ENCODE measurements around the gene METTL8. TPM values are rescaled to one million over a fixed set of nuclear protein-coding genes. Genes with fewer than 3 reads are reported as not detected.
"Not testable (repeated sequence)": the region's sequence is repeated elsewhere in the genome, so short reads cannot be mapped to it uniquely, and the experiment has no call there.

Gene METTL8
- polyA plus RNA-seq, 3 donors: 13.9 to 17.3 (median 16.8) TPM

DNA sequence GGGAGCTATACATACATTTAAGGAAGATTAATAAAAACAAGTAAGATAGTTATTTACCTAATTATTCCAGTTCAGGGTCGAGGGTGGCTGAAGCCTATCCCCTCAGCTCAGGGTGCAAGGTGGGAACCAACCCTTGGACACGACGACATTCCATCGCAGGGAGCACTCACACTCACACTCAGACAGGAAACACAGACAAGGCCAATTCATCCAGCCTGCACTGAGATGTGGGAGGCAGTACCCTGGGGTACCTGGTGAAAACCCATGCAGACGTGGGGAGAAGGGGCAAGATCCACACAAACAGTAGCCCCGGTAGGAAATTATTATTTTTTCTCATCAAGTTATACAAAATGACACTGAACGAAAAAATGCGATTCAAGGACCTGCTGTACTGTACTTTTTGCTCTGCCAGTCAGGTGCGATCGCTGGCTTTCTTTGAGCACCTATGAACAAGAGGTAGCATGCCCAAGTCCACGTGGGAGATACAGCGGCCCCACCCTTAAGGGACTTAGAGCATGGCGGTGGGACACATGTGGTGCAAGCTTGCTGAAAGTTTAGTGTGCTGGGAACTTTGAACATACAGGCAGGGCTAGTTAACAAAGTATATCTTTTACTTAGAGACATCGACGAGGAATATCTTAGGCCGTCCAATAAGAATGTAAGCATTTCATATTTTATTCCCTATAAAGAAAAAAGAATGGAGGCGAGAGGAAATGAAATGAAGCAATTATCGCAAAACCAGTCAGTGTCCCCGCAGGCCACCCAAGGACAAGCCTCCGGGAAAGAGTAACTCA, 624 bp downstream of the METTL8 start:
- DNase-seq (ENCODE audit: extremely low read depth in 1 of 11, low read depth in 9 of 11, low spot score in 4 of 11): no peak

GRCh38 chr2:171432206-171432968, 1.4 kb downstream of the METTL8 start:
- no peak for DNase-seq (ENCODE audit: extremely low read depth in 1 of 11, low read depth in 9 of 11, low spot score in 4 of 11)

- no peak for DNase-seq (ENCODE audit: extremely low read depth in 1 of 11, low read depth in 9 of 11, low spot score in 4 of 11)
These were observed 2.1 kb downstream of the METTL8 start for GRCh38 chr2:171431677-171432167.

- DNase-seq (ENCODE audit: extremely low read depth in 1 of 11, low read depth in 9 of 11, low spot score in 4 of 11): no peak
These were observed 3.0 kb downstream of the METTL8 start for GRCh38 chr2:171430516-171431410.

GRCh38 chr2:171422710-171423495, 10.9 kb downstream of the METTL8 start:
- DNase-seq (ENCODE audit: extremely low read depth in 1 of 11, low read depth in 9 of 11, low spot score in 4 of 11): not testable (repeated sequence)

- DNase-seq (ENCODE audit: extremely low read depth in 1 of 11, low read depth in 9 of 11, low spot score in 4 of 11): no peak
These were observed 12.8 kb downstream of the METTL8 start for GRCh38 chr2:171420728-171421563.

DNA sequence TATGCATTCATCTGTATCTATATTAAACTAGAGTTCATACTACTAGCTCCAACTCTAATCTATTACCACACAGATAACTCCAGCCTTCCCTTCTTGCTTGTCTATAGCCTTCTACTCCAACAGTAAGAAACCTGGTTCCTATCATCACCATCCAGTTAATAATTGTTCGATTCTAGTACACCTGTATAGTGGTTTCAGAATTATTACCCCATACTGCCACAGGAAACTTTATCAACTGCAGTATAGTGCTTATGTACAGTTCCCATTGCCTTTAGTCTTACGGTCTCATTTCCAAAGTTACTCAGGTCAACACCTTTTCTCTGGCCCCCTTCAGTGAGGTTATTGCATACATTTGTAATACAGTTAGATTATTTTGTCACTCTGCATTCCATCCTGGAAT, 14.5 kb downstream of the METTL8 start:
- DNase-seq (ENCODE audit: extremely low read depth in 1 of 11, low read depth in 9 of 11, low spot score in 4 of 11): no peak

GRCh38 chr2:171416009-171416926, 17.5 kb downstream of the METTL8 start:
- peak; percentile 76 to 93 (median 83) for DNase-seq (ENCODE audit: extremely low read depth in 1 of 11, low read depth in 9 of 11, low spot score in 4 of 11)

DNA sequence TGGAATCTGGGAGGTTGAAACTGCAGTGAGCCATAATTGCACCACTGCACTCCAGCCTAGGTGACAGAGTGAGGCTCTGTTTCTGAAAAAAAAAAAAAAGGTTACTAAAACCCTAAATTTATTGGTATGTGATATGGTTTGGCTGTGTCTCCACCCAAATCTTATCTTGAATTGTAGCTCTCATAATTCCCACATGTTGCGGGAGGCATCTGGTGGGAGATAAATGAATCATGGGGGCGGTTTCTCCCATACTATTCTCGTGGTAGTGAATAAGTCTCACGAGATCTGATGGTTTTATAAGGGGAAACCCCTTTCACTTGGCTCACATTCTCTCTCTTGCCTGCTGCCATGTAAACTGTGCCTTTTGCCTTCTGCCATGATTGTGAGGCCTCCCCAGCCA, 19.1 kb downstream of the METTL8 start:
- not testable (repeated sequence) for DNase-seq (ENCODE audit: extremely low read depth in 1 of 11, low read depth in 9 of 11, low spot score in 4 of 11)

- no peak for DNase-seq (ENCODE audit: extremely low read depth in 1 of 11, low read depth in 9 of 11, low spot score in 4 of 11)
These were observed 21.1 kb downstream of the METTL8 start for GRCh38 chr2:171412571-171413175.

DNA sequence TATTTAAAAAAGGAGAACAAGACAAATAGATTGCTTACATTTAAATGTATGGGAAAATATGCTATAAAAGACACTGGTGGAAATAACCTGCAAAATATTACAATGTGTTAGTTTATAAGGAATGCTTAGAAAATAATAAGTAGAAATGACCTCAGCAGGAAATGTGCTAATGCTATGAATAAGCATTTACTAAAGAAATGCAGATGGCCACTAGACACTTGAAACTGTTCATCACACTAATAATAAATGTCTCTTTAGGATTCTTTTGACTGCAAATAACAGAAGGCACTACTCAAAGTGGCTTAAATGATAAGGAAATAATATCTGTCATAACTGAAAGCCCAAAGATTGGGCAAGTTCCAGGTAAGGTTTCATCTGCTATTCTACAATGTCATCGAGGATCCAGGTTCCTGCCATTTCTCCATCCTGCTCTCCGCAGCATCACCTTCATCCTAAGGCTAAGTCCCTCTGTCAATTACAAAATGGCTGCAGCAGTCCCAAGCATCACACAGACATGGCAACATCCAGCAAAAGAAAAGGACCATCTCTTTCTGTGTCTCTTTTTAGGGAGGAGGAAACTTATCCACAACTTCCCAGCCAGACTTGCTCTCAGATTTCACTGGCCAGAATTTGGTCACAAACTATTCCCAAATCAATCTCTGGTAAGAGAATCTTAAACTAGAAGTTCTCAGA, 21.9 kb downstream of the METTL8 start:
- no peak for DNase-seq (ENCODE audit: extremely low read depth in 1 of 11, low read depth in 9 of 11, low spot score in 4 of 11)

DNA sequence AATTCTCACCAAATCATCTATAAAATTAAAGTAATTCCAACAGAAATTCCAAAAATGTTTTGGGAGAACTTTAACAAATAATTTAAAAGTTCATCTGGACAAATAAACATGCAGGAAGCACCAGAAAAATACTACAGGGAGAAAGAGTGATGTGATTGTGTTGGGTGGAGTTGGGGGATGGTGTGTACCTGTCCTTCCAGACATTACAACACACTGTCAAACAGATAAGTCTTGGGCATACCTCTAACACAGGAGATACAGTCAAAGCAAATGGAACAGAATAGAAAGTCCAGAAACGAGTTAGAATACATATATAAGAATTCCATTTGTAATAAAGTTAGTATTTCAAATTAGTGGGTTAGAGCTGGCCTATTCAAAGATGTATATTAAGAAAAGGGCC, 22.6 kb downstream of the METTL8 start:
- DNase-seq (ENCODE audit: extremely low read depth in 1 of 11, low read depth in 9 of 11, low spot score in 4 of 11): no peak

DNA sequence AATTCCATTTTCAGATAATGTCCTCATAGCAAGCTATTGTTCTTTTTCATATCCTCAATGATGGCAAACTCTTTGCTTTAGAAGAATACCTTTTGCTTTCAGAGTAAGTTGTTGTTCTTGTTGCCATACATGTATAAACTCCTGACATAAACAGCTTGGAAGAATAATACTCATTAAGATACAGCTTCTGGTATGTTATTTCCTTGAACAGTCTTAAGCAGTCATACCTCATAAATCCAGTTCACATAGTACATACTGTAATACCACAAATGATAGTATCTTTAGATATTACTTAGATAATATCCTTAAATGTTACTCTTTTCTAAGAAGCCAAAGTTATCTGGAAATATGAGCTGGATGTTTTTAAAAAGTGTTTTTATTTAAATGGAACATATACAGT, 23.2 kb downstream of the METTL8 start:
- DNase-seq (ENCODE audit: extremely low read depth in 1 of 11, low read depth in 9 of 11, low spot score in 4 of 11): no peak

DNA sequence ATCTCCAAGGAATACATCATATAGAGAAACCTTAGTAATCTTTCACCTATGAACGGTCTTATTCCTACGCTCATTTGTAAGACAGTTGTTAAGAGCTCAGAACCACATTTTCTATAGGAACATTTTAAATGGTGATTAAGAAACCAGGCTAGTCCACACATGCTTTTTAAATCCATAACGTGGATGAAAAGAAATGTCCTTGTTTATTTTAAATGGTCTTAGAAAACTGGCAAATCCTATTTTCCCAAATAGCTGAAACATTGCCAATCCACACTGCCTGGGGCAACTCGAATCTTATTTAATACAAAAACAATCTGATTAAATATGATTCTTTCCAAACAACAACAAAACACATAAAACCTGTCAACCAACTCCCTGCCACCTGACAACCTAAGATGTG, 23.7 kb downstream of the METTL8 start:
- no peak for DNase-seq (ENCODE audit: extremely low read depth in 1 of 11, low read depth in 9 of 11, low spot score in 4 of 11)

- DNase-seq (ENCODE audit: extremely low read depth in 1 of 11, low read depth in 9 of 11, low spot score in 4 of 11): no peak
These were observed 24.3 kb downstream of the METTL8 start for GRCh38 chr2:171409436-171409971.

DNA sequence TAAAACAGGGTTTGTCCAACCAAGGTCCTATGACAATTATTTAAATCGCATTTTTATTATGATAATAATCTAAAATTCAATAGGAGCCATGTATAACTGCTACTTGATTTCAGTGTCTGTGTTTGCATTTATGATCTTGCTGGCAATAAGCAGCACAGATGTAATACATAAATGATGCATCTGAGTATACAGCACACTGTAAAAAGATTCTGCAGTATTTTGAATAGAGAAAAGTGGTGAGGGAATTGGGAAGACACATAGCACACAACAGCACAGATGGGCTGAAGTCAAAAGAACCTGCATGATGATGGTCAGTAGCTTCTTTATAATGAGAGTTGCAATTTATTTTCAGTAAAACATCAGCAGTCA, 26.1 kb downstream of the METTL8 start:
- no peak for DNase-seq (ENCODE audit: extremely low read depth in 1 of 11, low read depth in 9 of 11, low spot score in 4 of 11)

All from renal cortex interstitium (tissue), 11 donors.